Pulmonary artery endothelial cell (primary cell): ENCODE measurements around the gene DNAJC3. TPM values are rescaled to one million over a fixed set of nuclear protein-coding genes. Genes with fewer than 3 reads are reported as not detected.
"Not testable (repeated sequence)": the region's sequence is repeated elsewhere in the genome, so short reads cannot be mapped to it uniquely, and the experiment has no call there.

ENCODE experiments used
- DNase-seq: peaks from one replicate; pipeline ENCODE4 v3.0.0-alpha.2; 2011; ENCODE audit warnings: low read depth, low spot score
- total RNA-seq: library from RNA; depleted of rRNA; stranded (reverse); fragments of >200 nt; gene quantifications from 2 replicates; pipeline ENCODE4 v1.2.3, GENCODE V29; 2014

The DNAJC3 gene
- total RNA-seq, 1 donor from 2014 or later = 54.9 TPM

DNA sequence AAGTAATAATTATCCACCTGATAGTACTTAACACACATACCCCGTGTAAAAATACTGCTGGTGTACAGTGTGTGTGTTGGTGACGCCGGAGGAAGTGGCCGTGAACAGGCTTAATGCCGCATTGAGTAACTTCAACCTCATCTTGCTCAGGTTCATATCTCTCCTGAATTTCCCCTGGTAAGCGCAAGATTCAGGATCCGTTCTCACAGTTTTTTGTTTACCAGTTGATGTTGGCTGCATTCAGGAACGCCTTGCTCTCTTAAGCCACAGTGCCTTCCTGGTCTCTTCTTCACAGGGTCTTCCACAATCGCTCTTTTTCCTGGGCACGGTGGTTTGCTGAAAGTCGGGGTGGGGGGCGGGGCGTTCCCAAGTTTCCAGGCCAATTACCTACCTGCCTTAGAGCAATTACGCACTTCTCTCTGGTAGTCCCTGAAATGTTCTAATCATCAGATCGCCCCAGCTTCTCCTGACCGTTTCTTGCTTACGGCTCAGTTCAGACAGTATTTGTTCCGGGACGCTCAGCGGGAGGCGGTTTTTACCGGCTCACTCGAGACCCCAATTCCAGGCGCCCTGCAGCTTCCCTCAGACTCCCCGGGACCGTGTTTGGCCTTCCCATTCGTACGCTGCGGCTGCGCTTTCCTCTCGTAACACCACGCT lies 706 bp upstream of the DNAJC3 start:
- DNase-seq = no peak

- DNase-seq = no peak
Observed at GRCh38 chr13:95677564-95678266, 776 bp downstream of the DNAJC3 start.

DNA sequence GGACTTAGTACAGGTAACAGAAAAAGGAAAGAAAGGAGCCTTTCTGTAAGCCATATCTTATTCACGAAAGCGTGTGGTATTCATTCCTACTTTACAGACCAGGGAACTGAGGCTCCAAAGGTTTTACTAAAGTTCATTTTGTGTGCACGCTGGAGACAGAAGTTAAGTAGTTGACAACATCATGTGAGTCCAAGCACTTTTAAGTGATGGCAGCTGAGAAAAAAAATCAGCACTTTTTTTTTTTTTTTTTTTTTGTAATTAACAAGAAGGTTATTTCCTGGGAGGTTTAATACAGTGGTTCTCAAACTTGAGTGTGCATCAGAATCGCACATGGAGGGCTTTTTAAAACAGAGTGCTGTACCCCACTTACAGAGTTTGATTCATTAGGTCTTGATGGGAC lies 2.0 kb downstream of the DNAJC3 start:
- no peak for DNase-seq

DNA sequence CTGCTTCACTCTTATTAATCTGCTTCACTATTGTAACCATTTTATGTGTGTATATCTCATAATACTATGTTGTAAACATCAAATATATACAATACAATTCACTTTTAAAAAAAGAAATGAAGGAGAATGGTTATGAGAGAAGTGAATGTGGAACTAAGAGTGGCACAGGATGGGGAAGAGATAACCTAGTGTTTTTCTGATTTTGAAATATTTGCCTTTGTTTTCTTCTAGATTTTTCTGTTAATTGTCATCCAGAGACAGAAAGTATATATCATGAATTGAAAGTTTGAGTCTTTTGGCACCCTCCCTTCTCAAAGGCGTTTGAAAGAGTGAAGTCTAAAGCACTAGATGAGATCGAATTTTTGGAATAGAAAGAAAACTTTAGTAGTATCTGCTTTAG lies 2.8 kb downstream of the DNAJC3 start:
- no peak for DNase-seq

DNA sequence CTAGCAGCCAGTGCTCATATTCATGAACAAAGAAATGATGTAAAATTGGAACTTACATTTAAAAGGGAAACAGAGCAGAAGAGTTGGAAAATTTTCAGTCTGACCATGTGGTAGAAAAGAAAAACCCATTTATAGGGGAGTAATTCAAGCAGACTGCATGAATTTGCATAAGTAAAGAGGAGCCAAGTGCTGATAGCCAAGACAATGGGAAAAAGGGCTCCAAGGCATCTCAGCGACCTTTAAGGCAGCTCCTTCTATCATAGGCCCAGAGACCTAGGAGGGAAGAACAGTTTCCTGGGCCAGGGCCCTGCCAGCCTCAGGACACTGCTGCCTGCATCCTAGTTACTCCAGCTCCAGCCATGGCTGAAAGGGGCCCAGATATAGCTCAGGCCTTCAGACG lies 7.5 kb downstream of the DNAJC3 start:
- no peak for DNase-seq

DNA sequence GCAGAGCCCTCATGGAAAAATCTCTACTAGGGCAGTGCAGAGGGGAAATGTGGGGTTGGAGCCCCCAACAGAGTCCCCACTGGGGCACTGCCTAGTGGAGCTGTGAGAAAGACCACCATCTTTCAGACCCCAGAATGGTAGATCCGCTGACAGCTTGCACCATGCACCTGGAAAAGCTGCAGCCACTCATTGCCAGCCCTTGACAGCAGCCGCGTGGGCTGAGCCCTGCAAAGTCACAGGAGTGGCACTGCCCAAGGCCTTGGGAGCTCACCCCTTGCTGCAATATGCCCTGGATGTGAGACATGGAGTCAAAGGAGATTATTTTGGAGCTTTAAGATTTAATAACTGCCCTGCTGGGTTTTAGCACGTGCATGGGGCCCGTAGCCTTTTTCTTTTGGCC lies 8.0 kb downstream of the DNAJC3 start:
- DNase-seq = not testable (repeated sequence)

GRCh38 chr13:95689582-95689926 lies 12.6 kb downstream of the DNAJC3 start:
- no peak for DNase-seq

GRCh38 chr13:95690986-95691385 lies 14.0 kb downstream of the DNAJC3 start:
- DNase-seq = not testable (repeated sequence)

- DNase-seq = no peak
Observed at GRCh38 chr13:95697052-95697680, 20.2 kb downstream of the DNAJC3 start.

DNA sequence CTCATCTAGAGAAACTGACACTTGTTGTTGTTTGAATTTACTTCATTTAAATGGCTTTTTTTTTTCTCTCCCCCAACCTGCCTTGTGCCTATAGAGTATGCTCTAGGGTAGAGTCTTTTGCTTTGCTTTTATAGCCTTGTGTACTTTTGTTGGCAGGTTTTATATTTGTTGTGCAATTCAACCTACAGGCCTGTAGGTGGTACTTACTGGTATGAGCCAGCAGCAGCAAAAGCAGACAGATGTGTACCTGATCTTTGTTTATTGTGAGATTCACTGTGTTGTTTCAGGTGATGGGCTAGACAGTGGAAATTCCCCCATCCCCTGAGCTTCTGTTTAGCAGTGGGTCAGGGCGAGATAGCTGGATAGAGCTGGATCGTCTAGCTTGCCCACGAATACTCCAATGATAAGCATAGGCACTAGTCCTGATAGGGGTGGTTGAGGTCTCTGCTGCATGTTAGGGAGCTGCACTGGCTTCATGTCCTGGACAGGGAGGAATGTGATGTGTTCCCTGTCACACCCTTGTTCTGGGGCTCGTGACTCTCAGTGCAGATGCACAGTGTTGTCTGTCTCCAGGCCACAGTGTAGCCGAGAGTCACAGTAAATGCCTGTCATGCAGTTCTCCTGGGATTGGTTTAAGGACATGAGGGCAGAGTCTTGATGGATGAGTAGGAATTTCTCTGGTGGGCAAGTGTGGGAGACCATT lies 21.3 kb downstream of the DNAJC3 start:
- no peak for DNase-seq

GRCh38 chr13:95703576-95703975 lies 26.6 kb downstream of the DNAJC3 start:
- DNase-seq = no peak

- DNase-seq = no peak
Observed at GRCh38 chr13:95704510-95704909, 27.6 kb downstream of the DNAJC3 start.

DNA sequence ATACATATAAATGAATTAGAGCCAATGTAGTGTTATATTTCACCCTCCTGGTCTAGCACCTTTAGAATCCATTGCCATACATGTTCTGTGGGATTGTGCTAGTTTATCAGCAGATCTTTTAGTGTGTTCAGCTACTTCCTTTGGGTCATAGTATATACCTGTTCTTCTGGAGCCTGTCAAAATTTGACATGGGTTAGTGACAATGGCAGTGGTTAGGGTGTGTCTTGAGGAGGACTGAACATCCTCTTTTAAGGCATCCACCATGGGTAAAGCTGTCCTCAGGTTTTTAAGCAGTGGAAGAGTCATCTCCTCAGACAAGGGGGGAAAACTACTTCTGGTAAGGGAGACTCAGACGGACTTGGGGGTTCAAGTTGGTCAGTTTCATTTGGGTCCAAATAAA lies 29.4 kb downstream of the DNAJC3 start:
- no peak for DNase-seq

DNA sequence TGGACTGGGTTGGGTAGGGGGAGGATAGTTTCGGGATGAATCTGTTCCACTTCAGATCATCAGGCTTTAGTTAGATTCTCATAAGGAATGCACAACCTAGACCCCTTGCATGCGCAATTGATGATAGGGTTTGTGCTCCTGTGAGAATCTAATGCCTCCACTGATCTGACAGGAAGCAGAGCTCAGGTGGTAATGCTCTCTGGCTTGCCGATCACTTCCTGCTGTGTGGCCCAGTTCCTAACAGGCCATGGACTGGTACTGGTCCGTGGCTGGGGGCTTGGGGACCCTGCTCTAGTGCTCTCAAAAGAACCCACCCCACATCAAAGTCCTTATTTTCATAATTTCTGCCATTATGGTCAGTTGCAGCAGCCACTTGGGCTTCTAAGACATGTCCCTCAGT lies 30.1 kb downstream of the DNAJC3 start:
- no peak for DNase-seq

- DNase-seq = no peak
Observed at GRCh38 chr13:95707442-95708390, 30.8 kb downstream of the DNAJC3 start.

- DNase-seq = no peak
Observed at GRCh38 chr13:95708391-95708774, 31.4 kb downstream of the DNAJC3 start.

DNA sequence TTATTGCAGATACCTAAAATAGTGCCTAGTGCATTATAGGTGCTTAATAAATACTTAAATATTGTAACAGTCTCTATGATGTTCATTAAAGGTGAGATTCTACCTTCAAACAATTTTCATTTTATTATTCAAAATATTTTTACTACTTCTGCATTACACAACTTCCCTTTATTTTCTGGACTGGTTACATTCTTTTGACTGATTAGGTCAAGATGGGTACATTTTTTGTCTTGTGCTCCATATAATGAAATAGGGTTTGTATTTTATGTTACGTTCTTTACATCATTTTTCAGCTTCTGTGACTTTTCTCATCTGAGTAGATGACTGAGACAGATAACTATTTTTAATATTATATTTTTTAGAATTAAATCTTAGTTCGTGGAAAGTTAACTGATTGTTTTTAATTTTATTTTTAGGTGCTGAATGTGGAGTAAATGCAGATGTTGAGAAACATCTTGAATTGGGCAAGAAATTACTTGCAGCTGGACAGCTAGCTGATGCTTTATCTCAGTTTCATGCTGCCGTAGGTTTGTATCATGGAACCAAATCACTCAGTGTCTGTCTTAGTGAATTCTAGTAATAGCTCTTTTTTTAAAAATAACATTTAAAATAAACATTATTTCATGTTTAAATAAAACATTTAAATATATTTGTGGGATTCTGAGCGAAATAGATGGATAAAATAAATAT lies 32.0 kb downstream of the DNAJC3 start:
- DNase-seq = no peak

- no peak for DNase-seq
Observed at GRCh38 chr13:95710313-95710712, 33.4 kb downstream of the DNAJC3 start.

GRCh38 chr13:95712846-95713245 lies 35.9 kb downstream of the DNAJC3 start:
- DNase-seq = not testable (repeated sequence)

- DNase-seq = no peak
Observed at GRCh38 chr13:95713651-95714050, 36.7 kb downstream of the DNAJC3 start.
